ACHN (cell line): Measurements from ENCODE around the gene NCS1.
"Not testable (repeated sequence)": the region's sequence is repeated elsewhere in the genome, so short reads cannot be mapped to it uniquely, and the experiment has no call there.

ENCODE experiments used
- DNase-seq: peaks from one replicate; pipeline ENCODE4 v3.0.0-alpha.2; 2015
- in situ Hi-C: cut with HindIII; loops from 2 replicates; pipeline ENCODE4 v1.10.0; 2017; ENCODE audit warnings: low sequenced_read_pairs, low pct_ligation_motif_present, low pct_unique_long_range_greater_than_20kb

NCS1 gene

DNA sequence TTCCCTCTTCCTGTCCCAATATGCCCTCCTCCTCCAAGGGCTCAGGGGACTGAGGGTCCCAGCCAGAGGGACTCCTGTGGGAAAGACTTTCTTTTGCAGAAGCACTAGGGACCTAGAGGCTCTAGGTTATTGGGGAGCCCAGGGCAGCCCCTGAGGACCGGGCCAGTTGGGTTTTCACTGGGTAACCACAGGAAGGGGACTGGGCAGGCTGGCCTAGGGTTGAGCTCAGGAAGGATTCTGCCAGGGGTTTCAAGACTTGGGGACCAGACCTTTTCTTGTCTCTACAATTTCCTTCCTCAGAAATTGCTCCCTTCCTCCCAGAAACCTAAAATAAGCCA lies 69.0 kb downstream of the NCS1 start:
- in situ Hi-C loops = no loop called here
- DNase-seq = no peak

DNA sequence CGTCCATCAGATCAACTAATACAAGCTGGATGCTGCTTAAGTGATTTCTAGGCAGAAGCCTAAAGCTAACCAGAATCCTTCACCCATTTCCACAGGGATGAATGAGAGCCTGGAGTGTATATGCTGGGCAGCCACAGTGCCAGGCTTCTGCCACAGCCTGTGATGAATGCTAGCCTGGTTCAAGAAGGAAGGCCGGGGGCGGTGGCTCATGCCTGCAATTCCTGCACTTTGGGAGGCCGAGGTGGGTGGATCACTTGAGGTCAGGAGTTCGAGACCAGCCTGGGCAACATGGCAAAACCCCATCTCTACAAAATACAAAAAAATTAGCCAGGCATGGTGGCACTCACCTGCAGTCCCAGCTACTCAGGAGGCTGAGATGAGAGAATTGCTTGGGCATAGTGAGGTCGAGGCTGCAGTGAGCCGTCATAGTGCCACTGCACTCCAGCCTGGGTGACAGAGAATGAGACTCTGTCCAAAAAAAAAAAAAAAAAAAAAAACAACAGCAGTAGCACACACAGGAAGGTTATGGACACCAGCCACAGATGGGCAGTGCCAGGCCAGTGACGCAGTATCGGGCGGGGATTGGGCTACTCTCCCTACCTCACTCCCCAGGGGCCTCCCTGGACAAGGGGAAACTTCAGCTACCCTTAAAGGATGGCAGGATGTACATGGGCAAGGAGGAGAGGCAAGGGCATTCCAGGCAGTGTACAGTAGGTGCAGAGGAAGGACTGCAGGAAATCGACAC lies 70.2 kb downstream of the NCS1 start:
- DNase-seq = peak; percentile 46
- in situ Hi-C loops = no loop called here

DNA sequence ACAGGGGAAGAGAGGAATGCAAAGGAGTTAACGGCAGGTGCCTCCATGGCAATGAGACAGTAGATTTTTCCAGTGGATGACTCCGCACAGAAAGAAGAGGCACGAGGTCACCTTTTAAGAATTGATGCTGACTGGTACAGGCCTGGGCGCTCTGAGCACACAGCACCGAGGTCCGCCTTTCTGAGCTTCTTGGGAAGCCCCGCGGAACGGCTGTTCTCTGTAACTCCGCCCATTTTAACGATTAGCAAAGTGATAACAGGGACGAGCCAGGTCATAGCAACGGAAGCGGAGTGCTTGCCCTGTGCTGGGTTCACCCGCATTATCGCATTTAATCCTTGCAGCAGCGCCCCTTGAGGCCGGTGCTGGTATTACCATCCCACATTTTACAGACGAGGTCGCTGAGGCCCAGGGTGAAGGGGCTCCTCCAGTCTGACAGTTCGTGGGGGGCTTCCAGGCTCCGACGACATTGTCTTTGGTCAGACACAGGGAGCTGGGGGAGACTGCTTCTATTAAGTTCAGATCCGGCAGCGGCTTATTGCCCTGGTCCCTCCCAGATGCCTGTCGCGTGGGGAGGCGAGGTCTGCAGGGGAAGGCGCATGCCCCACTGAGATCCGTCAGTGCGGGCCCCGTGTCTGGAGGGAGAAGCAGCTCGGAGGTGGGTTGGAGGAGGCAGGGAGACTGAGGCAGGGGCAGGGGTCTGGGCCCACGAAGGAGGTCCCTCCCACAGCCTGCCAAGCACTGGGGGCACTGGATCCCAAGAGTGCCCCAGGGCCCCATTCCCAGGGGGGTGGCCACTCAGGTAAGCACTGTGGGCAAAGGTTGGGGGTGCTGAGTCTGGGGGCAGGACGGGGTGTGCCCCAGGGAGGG lies 71.0 kb downstream of the NCS1 start:
- DNase-seq = peak; percentile 83
- in situ Hi-C loops = no loop called here

DNA sequence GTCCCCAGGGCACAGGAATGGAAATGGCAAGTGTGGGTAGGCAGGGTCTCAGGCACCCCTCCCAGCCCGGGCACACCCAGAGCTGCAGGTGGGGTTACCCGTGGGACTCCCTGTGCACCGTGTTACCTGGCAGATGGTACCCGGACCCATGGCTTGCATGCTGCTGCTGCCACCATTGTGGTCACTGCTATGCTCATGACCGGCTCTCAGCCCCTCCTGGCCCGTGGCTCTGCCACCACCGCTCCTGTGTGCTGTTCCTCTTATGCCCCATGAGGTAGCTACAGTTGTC lies 71.6 kb downstream of the NCS1 start:
- DNase-seq = no peak
- in situ Hi-C loops = no loop called here

- DNase-seq = no peak
- in situ Hi-C loops = no loop called here
Measured at GRCh38 chr9:130244548-130245165, 72.5 kb downstream of the NCS1 start.

DNA sequence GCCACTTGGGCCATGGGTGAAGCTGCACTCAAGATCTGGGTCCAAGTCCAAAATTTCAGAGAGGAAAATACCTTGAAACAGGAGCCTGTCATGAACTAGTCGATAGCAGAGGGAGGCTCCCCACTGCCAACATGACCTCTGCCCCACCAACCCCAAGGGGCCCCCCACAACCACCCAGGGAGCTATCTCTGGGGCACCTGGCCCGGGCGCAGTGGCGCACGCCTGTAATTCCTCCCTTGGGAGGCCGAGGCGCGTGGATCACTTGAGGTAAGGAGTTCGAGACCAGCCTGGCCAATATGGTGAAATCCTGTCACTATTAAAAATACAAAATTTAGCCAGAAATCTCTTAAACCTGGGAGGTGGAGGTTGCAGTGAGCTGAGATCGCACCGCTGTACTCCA lies 73.3 kb downstream of the NCS1 start:
- in situ Hi-C loops = no loop called here
- no peak for DNase-seq

DNA sequence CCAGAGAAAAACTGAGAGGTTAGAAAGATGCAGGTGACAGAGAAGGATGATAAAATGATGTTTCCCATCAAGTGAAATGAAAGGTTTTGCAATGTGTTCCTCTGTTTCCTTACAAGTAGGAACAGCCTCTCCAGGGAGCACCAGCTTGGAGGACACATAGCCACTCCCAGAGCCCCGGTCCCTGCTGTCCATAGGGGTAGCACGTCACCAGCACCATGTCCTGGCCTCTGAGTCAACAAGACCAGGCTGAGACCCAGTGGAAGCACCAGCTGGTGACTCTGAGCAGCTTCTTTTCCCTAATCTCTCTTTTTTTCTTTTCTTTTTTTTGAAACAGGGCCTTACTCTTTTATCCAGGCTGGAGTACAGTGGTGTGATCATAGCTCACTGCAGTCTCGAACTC lies 73.9 kb downstream of the NCS1 start:
- in situ Hi-C loops = no loop called here
- no peak for DNase-seq

DNA sequence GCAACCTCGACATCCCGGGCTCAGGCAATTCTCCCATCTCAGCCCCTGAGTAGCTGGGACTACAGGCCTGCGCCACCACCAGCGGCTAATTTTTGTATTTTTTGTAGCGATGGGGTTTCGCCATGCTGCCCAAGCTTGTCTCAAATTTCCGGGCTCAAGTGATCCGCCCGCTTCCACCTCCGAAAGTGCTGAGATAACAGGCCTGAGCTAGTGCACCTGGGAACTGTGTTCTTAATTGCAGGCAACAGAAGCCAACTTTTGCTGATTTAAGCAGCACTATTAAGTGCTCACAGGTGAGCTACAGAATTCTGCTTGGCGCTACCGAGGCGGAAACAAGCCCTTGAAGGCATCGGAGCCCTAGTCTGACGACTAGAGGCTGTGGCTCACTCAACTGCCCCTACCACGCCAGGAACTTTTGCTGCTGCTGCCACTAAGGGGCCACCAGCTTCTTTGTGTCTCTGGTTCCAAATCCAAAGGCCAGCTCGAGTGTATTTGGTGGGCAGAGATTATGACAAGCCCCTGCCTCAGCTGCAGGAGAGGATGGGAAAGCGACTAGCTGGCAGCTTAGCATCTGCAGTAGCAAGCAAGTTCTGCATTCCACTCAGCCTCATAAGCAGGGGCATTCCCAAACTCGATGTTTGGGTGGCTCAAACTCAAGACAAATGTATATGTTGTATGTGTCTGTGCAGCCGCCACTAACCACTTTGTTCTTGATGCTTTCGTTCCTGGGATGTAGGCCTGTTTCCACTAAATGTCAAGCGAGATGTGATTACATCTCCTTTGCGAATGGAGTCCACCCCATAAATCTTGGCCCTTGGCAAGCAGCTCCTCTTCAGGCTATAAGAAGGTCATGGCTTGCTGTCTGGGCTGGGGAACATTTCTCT lies 82.8 kb downstream of the NCS1 start:
- in situ Hi-C loops = no loop called here

GRCh38 chr9:130255631-130256134 lies 83.5 kb downstream of the NCS1 start:
- no peak for DNase-seq
- in situ Hi-C loops = no loop called here

More for the DNA sequence above, 82.8 kb downstream of the NCS1 start:
- DNase-seq = no peak

DNA sequence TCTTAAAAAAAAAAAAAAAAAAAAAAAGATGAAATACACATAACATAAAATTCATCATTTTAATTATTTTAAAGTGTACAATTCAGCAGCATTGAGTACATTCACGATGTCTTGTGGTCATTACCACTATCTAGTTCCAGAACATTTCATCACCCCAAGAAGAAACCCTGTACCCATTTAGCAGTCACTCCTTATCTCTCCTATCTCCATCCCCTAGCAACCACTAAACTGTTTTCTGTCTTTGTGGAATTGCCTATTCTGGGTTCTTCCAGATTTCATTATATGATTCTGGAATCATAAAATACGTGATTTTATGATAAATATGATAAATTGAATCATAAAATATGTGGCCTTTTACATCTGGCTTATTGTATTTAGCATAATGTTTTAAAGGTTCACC lies 84.4 kb downstream of the NCS1 start:
- no peak for DNase-seq
- in situ Hi-C loops = no loop called here

DNA sequence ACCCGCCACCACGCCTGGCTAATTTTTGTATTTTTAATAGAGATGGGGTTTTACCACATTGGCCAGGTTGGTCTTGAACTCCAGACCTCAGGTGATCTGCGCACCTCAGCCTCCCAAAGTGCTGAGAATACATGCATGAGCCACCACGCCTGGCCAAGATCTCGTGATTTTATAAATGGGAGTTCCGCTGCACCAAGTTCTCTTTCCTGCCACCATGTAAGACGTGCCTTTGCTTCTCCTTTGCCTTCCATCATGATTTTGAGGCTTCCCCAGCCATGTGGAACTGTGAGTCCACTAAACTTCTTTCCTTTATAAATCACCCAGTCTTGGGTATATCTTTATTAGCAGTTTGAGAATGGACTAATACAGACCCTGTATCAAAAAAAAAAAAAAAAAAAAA lies 85.9 kb downstream of the NCS1 start:
- DNase-seq, in situ Hi-C loops: not testable (repeated sequence)

- in situ Hi-C loops = no loop called here
Measured at GRCh38 chr9:130259044-130259443, 86.8 kb downstream of the NCS1 start.

GRCh38 chr9:130260816-130261765 lies 88.9 kb downstream of the NCS1 start:
- DNase-seq = no peak
- in situ Hi-C loops = no loop called here

More at GRCh38 chr9:130259044-130259443, 86.8 kb downstream of the NCS1 start:
- DNase-seq = no peak

DNA sequence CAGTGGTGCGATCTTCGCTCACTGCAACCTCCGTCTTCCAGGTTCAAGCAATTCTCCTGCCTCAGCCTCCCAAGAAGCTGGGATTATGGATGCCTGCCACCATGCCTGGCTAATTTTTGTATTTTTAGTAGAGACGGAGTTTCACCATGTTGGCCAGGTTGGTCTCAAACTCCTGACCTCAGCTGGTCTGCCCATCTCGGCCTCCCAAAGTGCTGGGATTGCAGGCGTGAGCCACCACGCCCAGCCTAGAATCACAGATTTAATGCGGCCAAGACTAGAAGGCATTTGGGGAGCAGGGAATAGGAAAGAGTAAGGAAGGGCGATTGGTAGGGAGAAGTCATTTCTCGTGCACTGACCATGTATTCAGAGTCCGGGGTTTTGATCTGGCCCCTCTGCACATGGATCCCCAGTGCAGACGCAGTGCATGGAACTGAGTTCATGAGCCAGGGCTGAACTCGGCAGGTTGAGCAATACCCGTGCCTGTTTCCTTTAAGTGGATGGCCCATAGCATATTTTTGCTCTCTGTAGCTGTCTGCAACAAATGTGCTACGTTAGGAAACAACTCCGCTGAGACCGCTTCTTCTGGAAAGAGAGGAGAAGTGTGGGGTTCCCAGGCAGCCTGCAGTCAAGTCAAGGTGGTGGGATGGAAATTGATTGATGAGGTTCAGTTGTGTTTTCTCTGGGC lies 90.0 kb downstream of the NCS1 start:
- DNase-seq = no peak
- in situ Hi-C loops = no loop called here

GRCh38 chr9:130262771-130263170 lies 90.6 kb downstream of the NCS1 start:
- in situ Hi-C loops = no loop called here
- no peak for DNase-seq

DNA sequence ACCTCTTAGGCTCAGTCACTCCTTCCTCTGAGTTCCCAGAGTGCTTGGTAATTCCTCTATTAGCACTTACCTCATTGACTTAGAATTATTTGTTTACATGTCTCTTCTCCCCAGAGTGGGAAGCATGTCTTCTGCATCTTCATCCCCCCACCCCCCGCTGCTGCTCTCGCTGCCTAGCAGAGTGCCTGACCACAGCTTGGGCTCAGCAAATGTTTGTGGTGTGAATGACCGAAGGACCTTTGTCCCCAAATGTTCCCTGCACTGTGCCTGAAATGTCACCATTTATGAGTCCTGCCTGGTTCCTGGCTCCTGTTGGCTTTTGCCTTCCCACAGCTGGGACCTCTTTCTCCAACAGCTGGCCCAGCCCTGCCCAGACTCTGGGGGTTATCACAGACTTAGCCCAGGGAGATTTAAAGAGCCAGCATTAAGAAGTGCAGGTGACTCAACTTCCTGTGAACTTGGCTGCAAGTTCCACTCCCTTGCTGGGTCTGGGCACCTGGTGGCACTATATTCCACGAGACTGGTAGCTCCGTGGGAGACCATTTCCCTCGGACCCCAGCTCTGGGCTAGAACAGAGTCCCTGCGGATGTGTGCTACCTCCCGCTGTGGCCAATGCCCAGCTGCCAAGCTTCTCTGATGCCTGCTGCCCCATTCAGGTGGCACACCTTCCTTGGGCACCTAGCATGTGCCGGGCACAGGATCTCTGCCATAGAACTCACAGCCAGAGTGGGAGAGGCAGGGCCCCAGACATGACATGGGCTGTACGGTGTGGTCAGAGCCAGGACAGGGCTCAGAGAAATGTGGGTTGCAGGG lies 91.6 kb downstream of the NCS1 start:
- in situ Hi-C loops = no loop called here

More for the DNA sequence above, 91.6 kb downstream of the NCS1 start:
- DNase-seq = peak; percentile 14
